RKO (cell line): Measurements from ENCODE around the gene TBX15.
"Not testable (repeated sequence)": the region's sequence is repeated elsewhere in the genome, so short reads cannot be mapped to it uniquely, and the experiment has no call there.

Experiments
- DNase-seq: peaks from one replicate; pipeline ENCODE4 v3.0.0-alpha.2; 2016; ENCODE audit warnings: low spot score

Gene TBX15

GRCh38 chr1:118926261-118926660, 61.9 kb downstream of the TBX15 start:
- DNase-seq = no peak

- DNase-seq = no peak
Observed at GRCh38 chr1:118925651-118926050, 62.5 kb downstream of the TBX15 start.

- DNase-seq = no peak
Observed at GRCh38 chr1:118923319-118923718, 64.8 kb downstream of the TBX15 start.

- no peak for DNase-seq
Observed at GRCh38 chr1:118921994-118922393, 66.1 kb downstream of the TBX15 start.

GRCh38 chr1:118920124-118920717, 67.9 kb downstream of the TBX15 start:
- no peak for DNase-seq

GRCh38 chr1:118918940-118919259, 69.2 kb downstream of the TBX15 start:
- DNase-seq = no peak

GRCh38 chr1:118918230-118918939, 69.8 kb downstream of the TBX15 start:
- no peak for DNase-seq

- DNase-seq = not testable (repeated sequence)
Observed at GRCh38 chr1:118916346-118916745, 71.8 kb downstream of the TBX15 start.

GRCh38 chr1:118914379-118915161, 73.6 kb downstream of the TBX15 start:
- no peak for DNase-seq

GRCh38 chr1:118913818-118914217, 74.3 kb downstream of the TBX15 start:
- no peak for DNase-seq

GRCh38 chr1:118912574-118912973, 75.6 kb downstream of the TBX15 start:
- no peak for DNase-seq

- no peak for DNase-seq
Observed at GRCh38 chr1:118911571-118911970, 76.6 kb downstream of the TBX15 start.

- DNase-seq = no peak
Observed at GRCh38 chr1:118907466-118907865, 80.7 kb downstream of the TBX15 start.

GRCh38 chr1:118905671-118906070, 82.5 kb downstream of the TBX15 start:
- DNase-seq = no peak

GRCh38 chr1:118905196-118905595, 82.9 kb downstream of the TBX15 start:
- DNase-seq = no peak

- DNase-seq = no peak
Observed at GRCh38 chr1:118902711-118903191, 85.4 kb downstream of the TBX15 start.

GRCh38 chr1:118902299-118902698, 85.8 kb downstream of the TBX15 start:
- no peak for DNase-seq

- DNase-seq = no peak
Observed at GRCh38 chr1:118900643-118901440, 87.3 kb downstream of the TBX15 start.

- DNase-seq = no peak
Observed at GRCh38 chr1:118899340-118899739, 88.8 kb downstream of the TBX15 start.

- DNase-seq = no peak
Observed at GRCh38 chr1:118898712-118899111, 89.4 kb downstream of the TBX15 start.

GRCh38 chr1:118896416-118896815, 91.7 kb downstream of the TBX15 start:
- DNase-seq = no peak

GRCh38 chr1:118894836-118895235, 93.3 kb downstream of the TBX15 start:
- DNase-seq = no peak
